C4-2B (cell line): ENCODE data around the gene ARHGAP42.

Source experiments
- CTCF ChIP-seq: fragments of 450-650 bp; conservative IDR thresholded peaks from 2 replicates; pipeline ENCODE4 v1.5.1; 2017; ENCODE audit warnings: mild to moderate bottlenecking
- ZFX ChIP-seq: fragments of 450-650 bp; IDR thresholded peaks from 2 replicates; pipeline ENCODE4 v1.6.1; 2017

GRCh38 chr11:100740440-100740839 is 53.4 kb downstream of the ARHGAP42 start:
- TF ChIP-seq CTCF = no peak
- TF ChIP-seq ZFX = no peak
